GM04504 (cell line): ENCODE results near the gene RPE65.
A peak's percentile ranks its signal among the peaks of the same experiment; 100 is the strongest.
"Not testable (repeated sequence)": the region's sequence is repeated elsewhere in the genome, so short reads cannot be mapped to it uniquely, and the experiment has no call there.

Experiments used
- DNase-seq: peaks from one replicate; pipeline ENCODE4 v3.0.0-alpha.2; 2012; ENCODE audit warnings: low read depth

Gene RPE65

GRCh38 chr1:68453060-68453670, 3.4 kb upstream of the RPE65 start:
- no peak for DNase-seq

DNA sequence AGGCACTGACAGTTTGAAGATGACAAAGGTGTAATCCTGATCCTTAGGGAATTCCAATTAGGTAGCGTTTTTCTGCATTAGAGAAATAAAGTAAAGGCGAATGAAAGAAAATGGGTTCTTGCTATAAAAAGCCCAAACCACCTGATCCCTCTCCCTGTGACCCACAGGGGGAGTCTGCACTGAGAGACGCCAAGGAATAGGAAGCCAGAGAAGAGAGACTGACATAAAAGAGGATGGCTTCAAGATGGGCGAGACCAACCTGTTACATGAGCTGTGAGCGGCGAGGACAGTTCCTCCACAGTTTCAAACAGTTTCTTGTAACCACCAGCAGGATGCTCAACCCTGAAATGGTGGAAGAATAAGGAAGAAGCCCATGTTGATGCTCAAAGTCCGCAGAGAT, 1.4 kb downstream of the RPE65 start:
- DNase-seq, result no peak

DNA sequence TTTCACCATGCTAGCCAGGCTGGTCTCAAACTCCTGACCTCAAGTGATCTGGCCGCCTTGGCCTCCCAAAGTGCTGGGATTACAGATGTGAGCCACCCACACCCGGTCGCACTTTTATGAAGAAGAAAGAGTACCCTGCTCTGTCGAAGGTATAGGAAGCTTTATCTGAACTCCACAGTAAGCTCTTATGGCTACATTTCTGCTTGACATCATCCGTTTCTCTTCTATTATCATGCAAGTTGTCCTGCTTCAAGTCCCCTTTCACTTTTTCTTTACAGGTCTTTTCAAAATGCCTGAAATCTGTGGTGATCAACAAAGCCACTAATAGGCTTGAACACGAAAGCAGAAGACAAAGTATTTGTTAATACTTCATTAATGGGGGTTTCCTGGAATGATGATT, 4.0 kb downstream of the RPE65 start:
- no peak for DNase-seq

- DNase-seq, result peak; percentile 46
Observed at GRCh38 chr1:68442822-68443556, 6.8 kb downstream of the RPE65 start.

DNA sequence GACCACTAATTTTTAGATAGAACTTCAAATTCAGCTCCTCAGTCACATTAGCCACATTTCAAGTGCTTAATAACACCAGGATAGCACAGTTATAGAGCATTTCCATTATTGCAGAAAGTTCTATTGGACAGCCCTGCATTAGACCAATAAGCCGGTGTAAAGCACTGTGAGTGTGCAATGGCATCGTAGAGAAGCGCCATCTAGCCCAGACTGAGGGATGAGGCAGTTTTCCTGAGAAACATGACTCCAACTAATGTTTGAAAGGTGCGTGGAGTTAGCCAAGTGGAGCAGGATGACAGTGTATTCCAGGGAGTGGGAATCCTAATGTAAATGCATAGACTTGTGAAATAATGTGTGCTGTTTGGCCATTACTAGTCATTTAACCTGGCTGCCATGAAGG, 7.7 kb downstream of the RPE65 start:
- no peak for DNase-seq

DNA sequence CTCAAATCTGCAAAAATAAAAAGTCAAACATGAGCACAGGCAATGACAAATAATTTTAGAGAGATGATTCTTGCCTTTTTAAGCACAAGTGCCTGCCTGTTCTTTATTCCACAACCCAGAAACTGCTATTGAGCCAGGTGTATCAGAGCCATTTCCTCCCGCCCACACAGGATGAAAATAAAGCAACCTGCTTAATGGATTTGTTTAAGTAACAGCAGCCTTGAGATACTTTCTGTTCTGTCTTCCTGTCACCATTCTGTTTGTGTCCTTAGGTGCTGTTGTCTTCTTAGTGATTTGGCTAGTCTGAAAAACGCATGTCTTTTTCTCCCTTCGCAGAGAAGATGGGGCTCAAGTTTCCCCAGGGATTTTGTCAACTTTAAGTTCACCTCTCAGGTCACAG, 11.4 kb downstream of the RPE65 start:
- no peak for DNase-seq

DNA sequence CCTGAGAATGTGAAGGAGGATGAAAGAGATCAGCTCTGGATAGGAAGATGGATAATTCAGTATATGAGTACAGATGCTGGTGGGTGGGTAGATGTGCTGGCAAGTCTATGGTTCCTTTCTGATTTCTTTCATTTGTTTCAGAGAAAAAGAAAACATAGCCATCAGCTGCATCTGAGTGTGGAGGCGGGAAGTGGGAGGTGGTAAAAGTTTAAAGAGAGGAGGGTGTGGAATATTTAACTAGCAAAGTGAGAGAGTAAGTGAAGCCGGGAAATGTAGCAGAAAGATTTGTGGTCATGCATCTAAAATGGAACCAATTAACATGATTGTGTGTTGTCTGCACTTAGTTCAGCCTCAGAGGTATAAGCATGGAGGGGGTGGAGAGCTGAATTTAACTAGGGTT, 16.4 kb downstream of the RPE65 start:
- no peak for DNase-seq

GRCh38 chr1:68431076-68431475, 18.7 kb downstream of the RPE65 start:
- no peak for DNase-seq

GRCh38 chr1:68429233-68429808, 20.4 kb downstream of the RPE65 start:
- DNase-seq, result no peak

- DNase-seq, result peak; percentile 29
Observed at GRCh38 chr1:68426594-68426993, 23.2 kb downstream of the RPE65 start.

GRCh38 chr1:68421350-68421749, 28.4 kb downstream of the RPE65 start:
- DNase-seq, result no peak

DNA sequence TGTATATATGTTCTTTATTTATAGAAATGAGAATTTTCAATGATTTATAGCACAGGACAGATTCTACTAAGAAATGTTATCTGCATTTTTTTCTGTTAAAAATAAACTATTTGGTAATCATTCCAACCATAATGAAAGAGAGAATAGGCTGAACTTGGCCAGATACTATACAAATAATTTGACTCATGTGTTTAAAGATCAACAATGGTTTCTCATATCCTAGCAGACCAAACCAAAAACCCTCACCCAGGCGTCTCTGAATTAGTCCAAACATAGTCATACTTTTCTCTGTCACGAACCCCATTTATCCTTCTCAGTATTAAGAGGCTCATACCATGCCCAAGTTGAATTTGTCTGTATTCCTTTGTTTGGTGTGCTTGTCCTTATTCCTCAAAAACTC, 40.3 kb downstream of the RPE65 start:
- peak; percentile 4 for DNase-seq

DNA sequence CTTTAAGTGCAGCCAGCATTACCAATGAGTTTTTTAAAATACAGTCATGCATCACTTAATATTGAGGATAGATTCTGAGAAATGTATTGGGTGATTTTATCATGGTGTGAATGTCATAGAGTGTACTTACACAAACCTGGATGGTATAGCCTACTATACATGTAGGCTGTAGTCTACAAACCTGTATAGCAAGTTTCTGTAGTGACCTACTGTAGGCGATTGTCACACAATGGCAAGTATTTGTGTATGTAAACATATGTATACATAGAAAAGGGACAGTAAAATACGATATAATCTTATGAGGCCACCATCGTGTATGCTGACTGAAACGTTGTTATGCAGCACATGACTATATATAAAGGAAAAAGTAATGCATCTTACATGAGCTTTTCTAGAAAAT, 48.2 kb downstream of the RPE65 start:
- DNase-seq, result no peak

DNA sequence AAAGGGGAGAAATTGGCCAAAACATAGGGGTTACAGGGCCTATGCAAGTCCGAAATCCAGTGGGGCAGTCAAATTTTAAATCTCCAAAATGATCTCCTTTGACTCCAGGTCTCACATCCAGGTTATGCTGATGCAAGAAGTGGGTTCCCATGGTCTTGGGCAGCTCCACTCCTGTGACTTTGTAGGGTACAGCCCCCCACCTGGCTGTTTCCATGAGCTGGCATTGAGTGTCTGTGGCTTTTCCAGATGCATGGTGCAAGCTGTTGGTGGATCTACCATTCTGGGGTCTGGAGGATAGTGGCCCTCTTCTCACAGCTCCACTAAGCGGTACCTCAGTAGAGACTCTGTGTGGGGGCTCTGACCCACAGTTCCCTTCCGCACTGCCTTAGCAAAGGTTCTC, 54.2 kb downstream of the RPE65 start:
- DNase-seq, result not testable (repeated sequence)

DNA sequence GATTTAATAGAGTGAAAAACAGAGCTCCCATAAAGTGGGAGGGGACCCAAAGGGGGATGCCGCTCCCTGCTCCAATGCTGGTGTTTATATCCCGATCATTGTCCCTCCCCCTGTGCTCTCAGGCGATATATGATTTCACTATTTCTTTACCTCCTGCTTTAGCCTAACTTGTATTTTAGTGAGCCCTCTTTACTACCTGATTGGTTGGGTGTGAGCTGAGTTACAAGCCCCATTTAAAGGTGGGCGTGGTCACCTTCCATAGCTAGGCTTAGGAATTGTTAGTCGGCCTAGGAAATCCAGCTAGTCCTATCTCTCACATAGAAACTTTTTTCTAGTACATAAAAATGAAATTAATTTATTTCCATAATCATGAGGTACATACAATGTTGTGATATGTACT, 57.3 kb downstream of the RPE65 start:
- not testable (repeated sequence) for DNase-seq

GRCh38 chr1:68385798-68386524, 63.8 kb downstream of the RPE65 start:
- DNase-seq, result not testable (repeated sequence)

- peak; percentile 24 for DNase-seq
Observed at GRCh38 chr1:68384872-68385411, 64.8 kb downstream of the RPE65 start.

DNA sequence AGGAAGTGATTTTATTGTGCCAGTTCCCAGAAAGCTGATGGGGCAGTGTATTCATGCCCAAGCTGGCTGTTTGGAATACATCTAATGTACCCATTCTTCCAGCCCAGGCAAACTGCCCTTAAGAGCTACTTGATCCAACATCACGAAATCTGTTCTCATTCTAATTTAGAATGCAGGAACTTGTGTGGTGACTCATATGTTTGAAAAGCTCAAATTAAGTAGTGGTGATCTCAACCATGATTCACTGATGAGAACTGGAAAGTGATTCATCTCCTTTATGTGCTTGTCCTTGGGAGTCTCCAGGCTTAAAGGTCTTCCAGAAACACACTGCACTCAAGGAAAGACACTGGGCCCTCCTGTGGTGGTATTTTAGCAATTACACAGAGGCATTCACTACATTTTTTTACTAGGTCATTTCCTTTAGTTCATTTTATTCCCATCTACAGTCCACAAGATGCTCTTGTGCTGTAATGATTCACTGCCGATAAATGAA, 65.4 kb downstream of the RPE65 start:
- DNase-seq, result peak; percentile 99

DNA sequence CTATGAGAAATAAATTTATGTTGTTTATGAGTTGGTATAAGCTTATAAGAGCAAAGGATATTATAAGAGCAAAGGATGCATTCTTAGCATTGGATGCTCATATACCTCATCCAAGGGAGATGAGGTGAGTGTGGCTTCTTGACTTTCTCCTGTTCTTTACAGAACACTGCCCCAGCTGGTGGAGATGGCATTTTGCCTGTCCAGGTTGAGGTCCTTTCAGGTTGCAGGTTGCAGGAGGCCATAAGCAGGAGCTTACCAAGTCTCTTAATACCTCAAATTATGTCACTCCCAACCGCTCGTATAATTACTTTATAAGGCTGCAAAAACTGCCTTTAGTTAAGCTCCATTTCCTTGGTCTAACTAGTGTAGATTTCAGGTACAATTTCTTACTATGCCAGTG, 66.7 kb downstream of the RPE65 start:
- no peak for DNase-seq

GRCh38 chr1:68379085-68379478, 70.7 kb downstream of the RPE65 start:
- no peak for DNase-seq
